HCT116 (cell line): Measurements from ENCODE around the gene TMEM41A. TPM values are rescaled to one million over a fixed set of nuclear protein-coding genes. Genes with fewer than 3 reads are reported as not detected.

ENCODE experiments used
- ATAC-seq: fragments of 200-7000 bp; cut with Tn5 transposase; 2 replicates; pipeline ENCODE4 v1.9.1; 2020; ENCODE audit warnings: mild to moderate bottlenecking, moderate library complexity
- BruUV-seq: library from RNA; stranded (reverse); fragments of 400-500 nt; replicated peaks from 2 replicates; lab custom pipeline; 2021; lab: Mats Ljungman, UMichigan
- CTCF ChIA-PET: fragments of 300-600 bp; sonication (Branson Sonifier 250); formaldehyde crosslinking; loops from one replicate; lab custom pipeline; 2021; ENCODE audit warnings: antibody characterized with exemption; lab: Charles Lee
- POLR2A ChIA-PET: fragments of 300-600, 350-600 bp; sonication (Branson Sonifier 250); formaldehyde crosslinking; loops from one replicate; lab custom pipeline; 2021; ENCODE audit warnings: antibody characterized with exemption; lab: Charles Lee
- RAD21 ChIA-PET, 2 experiments: fragments of 300-600 bp; sonication (Branson Sonifier 250); formaldehyde crosslinking; loops; one replicate each; lab custom pipeline; 2023; ENCODE audit warnings: low total read pairs in 2 of 2; ENCODE audit not compliant: uncharacterized antibody in 2 of 2, unreplicated experiment in 2 of 2, low non-redundant PET in 1 of 2; lab: Charles Lee
- DNase-seq: peaks from one replicate; pipeline ENCODE4 v3.0.0-alpha.2; 2010; ENCODE audit warnings: low read depth, low spot score
- H2AFZ ChIP-seq: fragments of 200-600 bp; shearing (Covaris generic), sonication (generic); 2 replicates; pipeline ENCODE4 v1.6.1; 2017; ENCODE audit warnings: low read depth, mixed run types, mixed read lengths, antibody characterized with exemption, low read length; ENCODE audit not compliant: poor library complexity, severe bottlenecking
- H3K27ac ChIP-seq: 2 replicates; pipeline ENCODE4 v1.5.1; 2012; ENCODE audit warnings: low read depth, low read length
- H3K27me3 ChIP-seq: fragments of 200-600 bp; sonication (generic); 2 replicates; pipeline ENCODE4 v1.6.1; 2016; ENCODE audit warnings: mixed run types, low read length, mixed read lengths; ENCODE audit not compliant: insufficient read depth
- H3K36me3 ChIP-seq, 2 experiments: fragments of 200-500 bp in 1 of 2; fragments of 200-600 bp in 1 of 2; sonication (Bioruptor generic) in 1 of 2; sonication (generic) in 1 of 2; 2 replicates each; pipeline versions ENCODE4 v1.5.1 to v1.6.1; 2014 to 2016; ENCODE audit warnings: low read length in 2 of 2, inconsistent platforms in 1 of 2, mixed read lengths in 1 of 2, mixed run types in 1 of 2; ENCODE audit not compliant: insufficient read depth in 2 of 2, control insufficient read depth in 1 of 2
- H3K4me1 ChIP-seq, 2 experiments: fragments of 200-600 bp in 1 of 2; sonication (generic) in 1 of 2; 2 replicates each; pipeline versions ENCODE4 v1.5.1 to v1.6.1; 2012 to 2017; ENCODE audit warnings: low read length in 2 of 2, inconsistent platforms in 1 of 2, mild to moderate bottlenecking in 1 of 2, mixed read lengths in 1 of 2, mixed run types in 1 of 2, moderate library complexity in 1 of 2; ENCODE audit not compliant: insufficient read depth in 2 of 2, control insufficient read depth in 1 of 2
- H3K4me2 ChIP-seq: fragments of 200-600 bp; sonication (generic); 2 replicates; pipeline ENCODE4 v1.6.1; 2017; ENCODE audit warnings: mixed run types, low read length, mixed read lengths
- H3K4me3 ChIP-seq, 2 experiments: fragments of 200-600 bp in 1 of 2; sonication (generic) in 1 of 2; replicated peaks in 1 of 2; 2 replicates each; pipeline ENCODE4 v1.5.1; 2011 to 2016; ENCODE audit warnings: low read length in 2 of 2, control low read depth in 1 of 2, low read depth in 1 of 2, mild to moderate bottlenecking in 1 of 2, mixed read lengths in 1 of 2, mixed run types in 1 of 2
- H3K79me2 ChIP-seq: fragments of 200-600 bp; sonication (generic); 2 replicates; pipeline ENCODE4 v1.6.1; 2017; ENCODE audit warnings: mild to moderate bottlenecking, mixed run types, low read length, moderate library complexity, mixed read lengths; ENCODE audit not compliant: insufficient read depth
- H3K9ac ChIP-seq: fragments of 200-600 bp; sonication (generic); 2 replicates; pipeline ENCODE4 v1.6.1; 2016; ENCODE audit warnings: low read length, mixed read lengths
- H3K9me2 ChIP-seq: fragments of 200-600 bp; sonication (generic), shearing (Covaris generic); 2 replicates; pipeline ENCODE4 v1.6.1; 2017; ENCODE audit warnings: mixed run types, mild to moderate bottlenecking, moderate library complexity; ENCODE audit not compliant: insufficient read depth
- H3K9me3 ChIP-seq, 2 experiments: fragments of 200-500 bp in 1 of 2; fragments of 200-600 bp in 1 of 2; sonication (Bioruptor generic) in 1 of 2; sonication (generic) in 1 of 2; 2 replicates each; pipeline ENCODE4 v1.6.1; 2014 to 2017; ENCODE audit warnings: low read length in 2 of 2, mixed read lengths in 2 of 2, inconsistent platforms in 1 of 2, low read depth in 1 of 2, mild to moderate bottlenecking in 1 of 2, mixed run types in 1 of 2, moderate library complexity in 1 of 2; ENCODE audit not compliant: control insufficient read depth in 1 of 2, insufficient read depth in 1 of 2
- H4K20me1 ChIP-seq: fragments of 200-600 bp; sonication (generic), shearing (Covaris generic); 2 replicates; pipeline ENCODE4 v1.6.1; 2017; ENCODE audit warnings: mixed run types, mild to moderate bottlenecking, moderate library complexity; ENCODE audit not compliant: insufficient read depth
- CBX3 ChIP-seq: IDR thresholded peaks from 2 replicates; pipeline ENCODE4 v1.6.1; 2012; ENCODE audit warnings: low read depth
- CEBPB ChIP-seq: IDR thresholded peaks from 2 replicates; pipeline ENCODE4 v1.6.1; 2012; ENCODE audit warnings: low read depth
- EZH2 ChIP-seq: fragments of 200-600 bp; sonication (generic); IDR thresholded peaks from 2 replicates; pipeline ENCODE4 v1.6.1; 2017; ENCODE audit warnings: antibody characterized with exemption, mixed run types
- POLR2A ChIP-seq: IDR thresholded peaks from 2 replicates; pipeline ENCODE4 v1.7.0; 2011; ENCODE audit warnings: borderline replicate concordance; ENCODE audit not compliant: insufficient read depth, insufficient read length; ENCODE audit errors: extremely low read depth
- POLR2AphosphoS5 ChIP-seq: IDR thresholded peaks from 2 replicates; pipeline ENCODE4 v1.6.1; 2011; ENCODE audit warnings: mild to moderate bottlenecking, low read depth, low read length, moderate library complexity
- REST ChIP-seq: IDR thresholded peaks from 2 replicates; pipeline ENCODE4 v1.6.1; 2012; ENCODE audit warnings: low read depth
- SIN3A ChIP-seq: IDR thresholded peaks from 2 replicates; pipeline ENCODE4 v1.6.1; 2012; ENCODE audit warnings: low read depth
- YY1 ChIP-seq: IDR thresholded peaks from 2 replicates; pipeline ENCODE4 v1.6.1; 2011; ENCODE audit warnings: low read length, low read depth, moderate library complexity, mild to moderate bottlenecking; ENCODE audit not compliant: insufficient replicate concordance; ENCODE audit errors: extremely low read depth
- ZFX ChIP-seq: fragments of 450-650 bp; IDR thresholded peaks from 2 replicates; pipeline ENCODE4 v1.6.1; 2017
- ZNF274 ChIP-seq: fragments of 200-500 bp; sonication (Bioruptor generic); IDR thresholded peaks from 2 replicates; pipeline ENCODE4 v1.6.1; 2014; ENCODE audit warnings: mild to moderate bottlenecking, low read depth, low read length, inconsistent platforms
- intact Hi-C: fragments of 100-400 bp; cut with micrococcal nuclease; formaldehyde crosslinking; loops from 2 replicates; pipeline ENCODE4 v1.10.0; 2022
- total RNA-seq: library from RNA; stranded (reverse); gene quantifications from one replicate; pipeline ENCODE4 v1.2.1, GENCODE V29; 2021; ENCODE audit not compliant: unreplicated experiment
- TF ChIP-seq, protein P1 (sequence below): IDR thresholded peaks from 2 replicates; pipeline ENCODE4 v1.6.1; 2011; ENCODE audit warnings: mild to moderate bottlenecking, low read length, moderate library complexity; ENCODE audit not compliant: insufficient replicate concordance; ENCODE audit errors: extremely low read depth
- TF ChIP-seq, protein P2 (sequence below), 3 experiments: fragments of 200-600 bp in 1 of 3; sonication (generic) in 1 of 3; IDR thresholded peaks in 2 of 3; conservative IDR thresholded peaks in 1 of 3; 2 replicates each; pipeline ENCODE4 v1.5.1; 2012 to 2017; ENCODE audit warnings: low read depth in 2 of 3, low read length in 2 of 3, antibody characterized with exemption in 1 of 3, borderline replicate concordance in 1 of 3, control low read depth in 1 of 3, mild to moderate bottlenecking in 1 of 3, mixed read lengths in 1 of 3, mixed run types in 1 of 3, moderate library complexity in 1 of 3; ENCODE audit not compliant: insufficient read depth in 1 of 3
- TF ChIP-seq, protein P3 (sequence below): IDR thresholded peaks from 2 replicates; pipeline ENCODE4 v1.6.1; 2012
- TF ChIP-seq, protein P4 (sequence below): IDR thresholded peaks from 2 replicates; pipeline ENCODE4 v1.6.1; 2012

The TMEM41A gene
- total RNA-seq, 1 experiment from 2014 or later = 25.4 TPM

DNA sequence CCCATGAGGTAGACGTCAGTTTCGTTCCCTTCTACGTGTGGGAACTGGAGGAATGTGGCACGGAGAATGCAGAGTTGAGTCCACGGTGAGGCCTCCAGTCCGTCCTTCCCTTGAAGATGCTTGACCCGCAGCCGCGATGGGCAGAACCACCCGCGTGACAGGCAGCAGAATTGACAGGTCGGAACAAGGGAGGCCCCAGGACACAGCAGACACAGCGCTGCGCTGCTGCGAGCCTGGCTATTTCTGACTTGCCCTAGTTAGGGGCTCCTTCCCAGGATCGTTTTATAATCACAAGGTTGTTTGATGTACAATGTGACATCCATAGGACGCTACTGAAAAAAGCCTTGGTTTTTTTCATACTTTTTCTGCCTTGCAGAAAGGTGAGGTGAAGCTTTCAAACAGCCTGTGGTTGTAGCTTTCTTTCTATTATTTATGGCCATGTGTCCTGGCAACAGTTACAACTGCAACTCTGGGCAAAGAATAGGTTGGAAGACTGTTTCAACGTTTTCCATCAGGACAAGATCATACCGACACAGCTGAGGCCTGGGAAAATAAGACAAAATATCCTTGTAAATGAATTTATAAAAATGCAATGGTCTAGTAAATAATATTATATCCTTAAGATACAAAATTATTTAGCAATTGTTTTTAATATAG, 9.6 kb upstream of the TMEM41A start:
- Histone ChIP-seq H3K9me2 (no peaks in the 10 kb centered on the region), H3K27ac (no peak overlapping the region), H3K4me2 (no peak overlapping the region), H3K4me3 (no peak overlapping the region), H2AFZ (no peak overlapping the region), H3K36me3 (peaks cover 0 to 3% of the 10 kb centered on the region in 2 experiments; a peak in 1 of 4 replicates), H3K9ac (no peak overlapping the region), H4K20me1 (no peaks in the 10 kb centered on the region), H3K9me3 (no peaks in the 10 kb centered on the region), H3K4me1 (peaks cover under 1 to 3% of the 10 kb centered on the region in 2 experiments; a peak in 2 of 4 replicates), H3K79me2 (no peaks in the 10 kb centered on the region), H3K27me3 (no peaks in the 10 kb centered on the region)
- ATAC-seq (no peak), DNase-seq (no peak)
- TF ChIP-seq, protein P1, sequence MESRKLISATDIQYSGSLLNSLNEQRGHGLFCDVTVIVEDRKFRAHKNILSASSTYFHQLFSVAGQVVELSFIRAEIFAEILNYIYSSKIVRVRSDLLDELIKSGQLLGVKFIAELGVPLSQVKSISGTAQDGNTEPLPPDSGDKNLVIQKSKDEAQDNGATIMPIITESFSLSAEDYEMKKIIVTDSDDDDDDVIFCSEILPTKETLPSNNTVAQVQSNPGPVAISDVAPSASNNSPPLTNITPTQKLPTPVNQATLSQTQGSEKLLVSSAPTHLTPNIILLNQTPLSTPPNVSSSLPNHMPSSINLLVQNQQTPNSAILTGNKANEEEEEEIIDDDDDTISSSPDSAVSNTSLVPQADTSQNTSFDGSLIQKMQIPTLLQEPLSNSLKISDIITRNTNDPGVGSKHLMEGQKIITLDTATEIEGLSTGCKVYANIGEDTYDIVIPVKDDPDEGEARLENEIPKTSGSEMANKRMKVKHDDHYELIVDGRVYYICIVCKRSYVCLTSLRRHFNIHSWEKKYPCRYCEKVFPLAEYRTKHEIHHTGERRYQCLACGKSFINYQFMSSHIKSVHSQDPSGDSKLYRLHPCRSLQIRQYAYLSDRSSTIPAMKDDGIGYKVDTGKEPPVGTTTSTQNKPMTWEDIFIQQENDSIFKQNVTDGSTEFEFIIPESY = no peak
- TF ChIP-seq POLR2A (no peak), ZFX (no peak), YY1 (no peak), CEBPB (no peak), POLR2AphosphoS5 (no peak), ZNF274 (no peak), REST (no peak), CBX3 (no peak), SIN3A (no peak), EZH2 (no peak)
- TF ChIP-seq, protein P2, sequence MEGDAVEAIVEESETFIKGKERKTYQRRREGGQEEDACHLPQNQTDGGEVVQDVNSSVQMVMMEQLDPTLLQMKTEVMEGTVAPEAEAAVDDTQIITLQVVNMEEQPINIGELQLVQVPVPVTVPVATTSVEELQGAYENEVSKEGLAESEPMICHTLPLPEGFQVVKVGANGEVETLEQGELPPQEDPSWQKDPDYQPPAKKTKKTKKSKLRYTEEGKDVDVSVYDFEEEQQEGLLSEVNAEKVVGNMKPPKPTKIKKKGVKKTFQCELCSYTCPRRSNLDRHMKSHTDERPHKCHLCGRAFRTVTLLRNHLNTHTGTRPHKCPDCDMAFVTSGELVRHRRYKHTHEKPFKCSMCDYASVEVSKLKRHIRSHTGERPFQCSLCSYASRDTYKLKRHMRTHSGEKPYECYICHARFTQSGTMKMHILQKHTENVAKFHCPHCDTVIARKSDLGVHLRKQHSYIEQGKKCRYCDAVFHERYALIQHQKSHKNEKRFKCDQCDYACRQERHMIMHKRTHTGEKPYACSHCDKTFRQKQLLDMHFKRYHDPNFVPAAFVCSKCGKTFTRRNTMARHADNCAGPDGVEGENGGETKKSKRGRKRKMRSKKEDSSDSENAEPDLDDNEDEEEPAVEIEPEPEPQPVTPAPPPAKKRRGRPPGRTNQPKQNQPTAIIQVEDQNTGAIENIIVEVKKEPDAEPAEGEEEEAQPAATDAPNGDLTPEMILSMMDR (IDR thresholded peaks at IDR 0.05 in 2 of 3, conservative IDR thresholded peaks at IDR 0.05 in 1 of 3; ENCODE audit: borderline replicate concordance in 1 of 3, insufficient read depth in 1 of 3, low read depth in 2 of 3, low read length in 2 of 3) = no peak
- TF ChIP-seq, protein P3, sequence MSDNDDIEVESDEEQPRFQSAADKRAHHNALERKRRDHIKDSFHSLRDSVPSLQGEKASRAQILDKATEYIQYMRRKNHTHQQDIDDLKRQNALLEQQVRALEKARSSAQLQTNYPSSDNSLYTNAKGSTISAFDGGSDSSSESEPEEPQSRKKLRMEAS = no peak
- TF ChIP-seq, protein P4, sequence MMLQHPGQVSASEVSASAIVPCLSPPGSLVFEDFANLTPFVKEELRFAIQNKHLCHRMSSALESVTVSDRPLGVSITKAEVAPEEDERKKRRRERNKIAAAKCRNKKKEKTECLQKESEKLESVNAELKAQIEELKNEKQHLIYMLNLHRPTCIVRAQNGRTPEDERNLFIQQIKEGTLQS = no peak
- ChIA-PET RAD21 (no interaction called here), CTCF (no interaction called here), POLR2A (no interaction called here)
- TSS peak; percentile 26 for BruUV-seq
- intact Hi-C loops = no loop called here
